ENCODE results near the gene GRAMD4.
A peak's percentile ranks its signal among the peaks of the same experiment; 100 is the strongest.
"Not testable (repeated sequence)": the region's sequence is repeated elsewhere in the genome, so short reads cannot be mapped to it uniquely, and the experiment has no call there.

GRAMD4 gene

DNA sequence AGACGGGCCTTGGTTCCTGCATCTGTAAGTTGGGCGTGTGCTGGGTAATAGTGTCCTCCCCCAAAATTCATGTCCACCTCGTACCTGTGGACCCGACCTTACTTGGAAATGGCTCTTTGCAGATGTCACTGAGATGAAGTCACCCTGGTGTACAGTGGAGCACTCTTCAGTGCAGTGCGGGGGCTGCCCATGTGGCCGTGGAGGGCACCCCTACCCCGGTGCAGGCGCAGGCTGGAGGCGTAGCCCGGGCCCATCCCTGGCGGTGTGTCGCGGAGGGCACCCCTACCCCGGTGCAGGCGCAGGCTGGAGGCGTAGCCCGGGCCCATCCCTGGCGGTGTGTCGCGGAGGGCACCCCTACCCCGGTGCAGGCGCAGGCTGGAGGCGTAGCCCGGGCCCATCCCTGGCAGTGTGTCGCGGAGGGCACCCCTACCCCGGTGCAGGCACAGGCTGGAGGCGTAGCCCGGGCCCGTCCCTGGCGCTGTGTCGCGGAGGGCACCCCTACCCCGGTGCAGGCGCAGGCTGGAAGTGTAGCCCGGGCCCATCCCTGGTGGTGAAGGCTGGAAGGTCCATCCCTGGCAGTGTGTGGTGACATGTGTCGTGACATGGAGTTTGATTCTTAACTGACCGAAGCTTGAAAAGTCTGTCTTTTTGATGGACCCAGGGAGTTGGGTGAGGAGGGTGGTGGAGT lies 1.2 kb downstream of the GRAMD4 start:
- not testable (repeated sequence) for DNase-seq

DNA sequence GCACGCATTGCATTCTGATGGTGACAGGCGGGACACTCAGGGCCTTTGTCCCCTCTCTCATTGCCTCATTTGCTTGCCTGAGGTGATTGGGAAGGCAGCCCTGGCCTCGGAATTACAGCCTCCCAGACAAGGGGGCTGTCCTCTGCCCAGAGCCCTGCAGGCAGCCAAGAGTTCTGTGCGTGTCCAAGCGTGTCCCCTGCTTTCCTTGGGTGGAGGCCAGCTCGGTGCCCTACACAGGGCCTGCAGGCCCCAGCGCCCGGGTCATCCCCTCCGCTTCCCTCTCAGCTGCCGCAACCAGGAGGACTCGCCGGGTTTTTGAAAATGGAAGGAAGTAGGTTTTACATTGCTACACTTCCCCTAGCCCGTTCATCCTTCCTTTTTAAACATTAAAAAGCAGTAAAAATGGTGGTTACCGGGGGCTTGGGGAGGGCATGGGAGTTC lies 1.9 kb downstream of the GRAMD4 start:
- peak in 1 of 2 donors; percentile 60 for DNase-seq

GRCh38 chr22:46625113-46625842 lies 5.1 kb downstream of the GRAMD4 start:
- DNase-seq = no peak

DNA sequence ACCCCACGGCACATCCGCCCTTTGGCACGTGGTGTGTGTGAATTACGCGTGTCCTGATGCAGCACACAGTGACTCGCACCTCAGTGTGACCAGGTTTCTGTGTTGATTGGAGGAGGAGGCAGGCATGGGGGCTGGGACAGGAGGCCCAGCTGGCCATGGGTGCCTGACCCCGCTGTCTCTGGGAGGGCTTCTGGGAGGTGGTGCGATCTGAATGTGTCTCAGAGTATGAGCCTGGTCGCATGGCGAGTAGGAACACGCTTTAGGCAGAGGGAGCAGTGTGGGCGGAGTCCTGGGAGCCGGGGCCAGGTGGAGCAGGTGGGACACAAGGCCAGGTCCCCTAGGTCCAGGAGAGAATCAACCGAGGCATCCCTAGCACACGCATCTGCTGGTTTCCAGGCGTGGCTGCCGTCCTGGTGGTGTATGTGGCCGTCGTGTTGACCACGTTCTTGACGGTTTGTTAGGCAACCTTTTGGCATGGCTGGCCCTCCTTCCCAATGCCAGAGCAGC lies 5.7 kb downstream of the GRAMD4 start:
- DNase-seq = no peak

DNA sequence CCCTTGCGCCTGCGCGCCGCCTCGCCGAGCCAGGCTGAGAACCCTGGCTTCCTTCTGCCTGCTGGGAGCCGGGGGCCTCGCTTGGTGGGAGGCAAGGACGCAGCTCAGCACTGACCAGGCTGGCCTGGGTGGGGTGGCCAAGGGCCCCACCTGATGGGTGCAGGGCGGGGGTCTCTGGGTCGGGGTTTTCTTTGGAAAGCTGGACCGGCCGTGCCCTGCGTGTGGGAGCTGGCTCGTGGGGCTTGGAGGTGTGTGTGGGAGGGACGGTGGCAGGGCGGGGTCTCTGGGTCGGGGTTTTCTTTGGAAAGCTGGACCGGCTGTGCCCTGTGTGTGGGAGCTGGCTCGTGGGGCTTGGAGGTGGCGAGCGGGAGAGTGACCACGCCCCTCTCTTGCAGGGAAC lies 6.2 kb downstream of the GRAMD4 start:
- no peak for DNase-seq

DNA sequence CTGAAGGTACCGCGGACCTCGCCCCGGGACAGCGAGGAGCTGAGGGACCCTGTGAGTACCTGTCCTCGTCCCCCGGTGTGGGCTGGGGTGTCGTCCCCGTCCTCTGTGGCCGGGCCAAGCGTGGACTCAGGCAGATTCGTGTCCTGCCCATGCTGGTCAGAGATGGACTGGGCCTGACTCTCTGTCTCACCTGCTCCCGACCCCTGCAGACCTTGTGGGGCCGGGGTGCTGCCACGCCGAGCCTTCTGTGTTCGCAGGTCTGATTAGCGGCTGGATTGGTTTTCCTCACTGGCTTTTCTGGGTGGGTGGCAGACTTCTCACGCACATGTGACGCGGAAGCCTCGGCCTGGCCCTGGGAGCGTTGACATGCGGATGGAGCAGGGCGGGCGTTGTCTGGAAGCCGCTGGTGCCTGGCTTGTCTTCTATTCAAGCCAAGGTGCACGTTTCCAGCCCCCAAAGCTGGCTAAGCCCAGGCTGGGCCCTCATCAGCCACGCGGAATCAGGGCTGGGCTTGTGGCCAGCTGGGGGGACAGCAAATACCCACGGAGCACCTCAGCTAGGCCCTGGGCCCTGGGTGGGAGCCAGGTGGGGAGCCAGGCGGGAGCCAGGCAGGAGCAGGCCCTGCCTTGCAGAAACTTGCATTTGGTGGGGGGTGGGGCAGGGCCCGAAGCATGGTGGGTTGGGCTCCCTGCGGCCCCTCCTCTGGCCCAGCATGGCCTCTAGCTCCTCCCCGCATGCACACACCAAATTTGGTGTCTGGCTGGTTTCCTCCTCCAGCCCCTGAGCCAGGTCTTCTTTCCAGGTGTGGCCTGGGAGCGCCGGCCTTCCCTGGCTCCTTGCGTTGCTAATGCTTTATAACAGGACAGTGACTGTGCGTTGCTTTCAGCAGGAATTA lies 7.0 kb downstream of the GRAMD4 start:
- DNase-seq = no peak

- no peak for DNase-seq
These were observed 7.8 kb downstream of the GRAMD4 start for GRCh38 chr22:46627806-46628482.

- DNase-seq = no peak
These were observed 8.6 kb downstream of the GRAMD4 start for GRCh38 chr22:46628756-46629155.

DNA sequence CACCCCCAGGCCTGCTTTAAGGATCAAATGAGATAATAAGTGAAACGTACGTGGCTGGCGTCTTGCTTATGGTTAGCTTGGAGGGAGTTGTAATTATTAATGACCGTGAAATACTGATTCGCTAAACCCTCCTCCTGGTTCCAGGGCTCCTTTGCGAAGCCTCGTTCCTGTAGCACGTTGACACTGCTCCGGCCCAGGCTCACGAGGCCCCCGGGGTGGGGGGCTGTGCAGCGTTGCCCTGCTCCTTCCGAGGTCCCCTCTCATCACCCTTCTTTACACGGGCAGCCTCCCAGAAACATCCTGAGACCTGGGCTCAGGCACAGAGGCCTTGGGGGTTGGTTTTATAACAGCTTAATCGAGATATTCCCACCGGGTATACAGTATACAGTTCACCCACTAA lies 9.1 kb downstream of the GRAMD4 start:
- DNase-seq = no peak

DNA sequence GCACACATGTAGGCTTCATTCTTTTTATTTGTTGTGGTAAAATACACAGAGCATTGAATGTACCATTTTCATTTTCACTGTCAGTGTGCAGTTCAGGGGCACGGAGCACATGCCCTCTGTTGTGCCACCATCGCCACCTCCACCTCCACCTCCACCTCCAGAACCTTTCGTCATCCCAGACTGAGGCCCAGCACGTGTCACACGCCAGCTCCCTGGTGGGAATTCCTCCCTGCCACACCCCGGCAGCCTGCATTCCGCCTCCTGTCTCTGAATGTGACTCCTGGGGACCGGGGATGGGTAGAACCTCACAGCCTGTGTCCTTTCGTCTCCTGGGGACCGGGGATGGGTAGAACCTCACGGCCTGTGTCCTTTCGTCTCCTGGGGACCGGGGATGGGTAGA lies 10.9 kb downstream of the GRAMD4 start:
- no peak for DNase-seq

- no peak for DNase-seq
These were observed 12.6 kb downstream of the GRAMD4 start for GRCh38 chr22:46632646-46633249.

GRCh38 chr22:46633334-46633890 lies 13.2 kb downstream of the GRAMD4 start:
- DNase-seq = no peak

GRCh38 chr22:46634011-46634699 lies 14.0 kb downstream of the GRAMD4 start:
- DNase-seq = no peak

GRCh38 chr22:46634973-46635685 lies 14.9 kb downstream of the GRAMD4 start:
- DNase-seq = not testable (repeated sequence)

GRCh38 chr22:46635756-46636155 lies 15.6 kb downstream of the GRAMD4 start:
- DNase-seq = no peak

- DNase-seq = no peak
These were observed 16.2 kb downstream of the GRAMD4 start for GRCh38 chr22:46636221-46637002.

GRCh38 chr22:46637711-46638600 lies 17.8 kb downstream of the GRAMD4 start:
- no peak for DNase-seq

DNA sequence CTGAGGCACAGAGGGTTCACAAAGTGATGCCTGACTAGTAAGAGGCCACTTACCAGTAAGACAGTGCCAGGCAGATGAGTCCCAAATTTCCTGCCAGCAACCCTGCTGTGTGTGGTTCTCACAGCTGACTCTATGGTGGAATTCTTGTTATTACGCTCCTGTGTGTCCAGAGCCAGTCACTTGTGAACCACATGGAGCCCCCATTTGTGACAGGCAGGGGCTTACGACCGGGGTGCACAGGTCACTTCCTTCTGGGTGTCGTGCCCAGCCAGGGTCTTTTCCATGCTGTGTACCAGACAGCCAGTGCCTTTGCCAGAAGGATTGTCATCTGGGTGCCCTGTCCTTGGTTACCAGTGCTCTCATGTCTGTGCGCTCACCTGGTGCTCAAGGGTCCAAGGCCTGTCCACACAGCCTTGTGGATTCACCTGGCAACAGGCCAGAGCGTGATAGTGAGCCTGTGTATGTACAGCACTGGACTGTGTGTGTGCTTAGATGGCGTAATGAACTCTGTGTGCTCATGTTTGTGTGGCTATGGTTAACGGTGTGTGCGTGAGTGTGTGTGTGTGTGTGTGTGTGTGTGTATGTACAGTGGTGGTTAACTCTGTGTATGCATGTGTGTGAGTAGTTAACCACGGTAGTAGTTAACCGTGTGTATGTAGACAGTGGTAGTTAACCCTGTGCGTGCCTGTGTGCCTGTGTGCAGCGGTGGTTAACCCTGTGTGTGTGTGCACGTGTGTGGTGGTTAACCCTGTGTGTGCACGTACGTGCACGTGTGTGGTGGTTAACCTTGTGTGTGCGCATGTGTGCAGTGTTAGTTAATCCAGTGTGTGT lies 18.6 kb downstream of the GRAMD4 start:
- DNase-seq = no peak
